Measurements from ENCODE around the gene OR10V1.

The OR10V1 gene

DNA sequence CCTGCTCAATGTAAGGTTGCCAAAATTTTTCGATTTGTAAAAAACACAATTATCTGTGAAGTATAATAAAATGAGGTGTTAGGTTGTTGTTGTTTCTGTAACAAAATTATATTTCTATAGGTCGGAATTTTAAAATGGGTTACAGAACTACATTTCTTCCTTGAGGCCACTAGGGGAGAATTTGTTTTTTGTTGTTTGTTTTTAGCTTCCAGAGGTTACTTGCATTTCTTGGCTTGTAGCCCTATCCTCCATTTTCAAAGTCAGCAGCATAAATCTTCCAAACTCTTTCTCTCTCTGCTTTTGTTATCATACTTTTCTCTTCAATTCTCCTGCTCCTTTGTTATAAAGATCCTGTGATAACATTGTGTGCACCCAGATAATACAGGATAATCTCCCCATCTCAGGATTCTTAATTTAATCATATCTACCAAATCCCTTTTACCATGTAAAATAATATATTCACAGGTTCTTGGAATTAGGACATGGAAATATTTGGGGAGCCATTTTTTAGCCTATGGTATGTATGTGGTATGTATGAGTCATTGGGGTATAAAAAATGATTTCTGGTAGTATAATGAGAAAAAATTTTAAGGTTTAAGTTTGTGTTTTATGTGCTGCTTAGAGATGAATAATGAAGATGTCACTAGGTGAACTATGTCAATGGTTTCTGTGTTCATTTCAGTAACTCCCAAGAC, 35.4 kb downstream of the OR10V1 start:
- POLR2A ChIA-PET: interaction anchor here (0.6 kb wide), 1 partner anchor 64 kb away, joined by 3 read pairs; no protein-coding TSS in a partner anchor

DNA sequence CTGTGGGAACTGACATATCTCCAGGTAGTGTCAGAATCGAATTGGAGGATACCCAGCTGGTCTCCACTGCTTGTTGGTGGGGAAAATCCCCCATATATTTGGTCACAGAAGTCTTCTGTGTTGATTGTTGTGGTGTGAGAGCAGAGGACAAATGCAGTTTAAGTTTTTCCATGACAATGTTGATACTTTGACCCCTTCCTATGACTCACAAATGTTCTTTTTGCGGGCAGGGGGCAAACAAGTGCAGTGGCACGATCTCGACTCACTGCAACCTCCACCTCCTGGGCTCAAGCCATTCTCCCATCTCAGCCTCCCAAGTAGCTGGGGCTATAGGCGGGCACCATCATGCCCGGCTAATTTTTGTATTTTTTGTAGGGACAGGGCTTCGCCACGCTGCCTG, 37.4 kb downstream of the OR10V1 start:
- TF ChIP-seq, protein P1, sequence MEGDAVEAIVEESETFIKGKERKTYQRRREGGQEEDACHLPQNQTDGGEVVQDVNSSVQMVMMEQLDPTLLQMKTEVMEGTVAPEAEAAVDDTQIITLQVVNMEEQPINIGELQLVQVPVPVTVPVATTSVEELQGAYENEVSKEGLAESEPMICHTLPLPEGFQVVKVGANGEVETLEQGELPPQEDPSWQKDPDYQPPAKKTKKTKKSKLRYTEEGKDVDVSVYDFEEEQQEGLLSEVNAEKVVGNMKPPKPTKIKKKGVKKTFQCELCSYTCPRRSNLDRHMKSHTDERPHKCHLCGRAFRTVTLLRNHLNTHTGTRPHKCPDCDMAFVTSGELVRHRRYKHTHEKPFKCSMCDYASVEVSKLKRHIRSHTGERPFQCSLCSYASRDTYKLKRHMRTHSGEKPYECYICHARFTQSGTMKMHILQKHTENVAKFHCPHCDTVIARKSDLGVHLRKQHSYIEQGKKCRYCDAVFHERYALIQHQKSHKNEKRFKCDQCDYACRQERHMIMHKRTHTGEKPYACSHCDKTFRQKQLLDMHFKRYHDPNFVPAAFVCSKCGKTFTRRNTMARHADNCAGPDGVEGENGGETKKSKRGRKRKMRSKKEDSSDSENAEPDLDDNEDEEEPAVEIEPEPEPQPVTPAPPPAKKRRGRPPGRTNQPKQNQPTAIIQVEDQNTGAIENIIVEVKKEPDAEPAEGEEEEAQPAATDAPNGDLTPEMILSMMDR (IDR thresholded peaks at IDR 0.05; ENCODE audit: insufficient read depth, low read length, missing control alignments): no peak
- DNase-seq (ENCODE audit: low read depth, low spot score): no peak
- H3K4me3 ChIP-seq (ENCODE audit: low read depth, low read length): no peak overlapping the region
- POLR2A ChIA-PET: no interaction called here
- CTCF ChIA-PET: interaction anchor here (0.6 to 3.2 kb wide), 3 partner anchors 129 to 1852 kb away, joined by 3 to 16 read pairs (median 3); no protein-coding TSS in a partner anchor

More for the DNA sequence above, 35.4 kb downstream of the OR10V1 start:
- CTCF ChIA-PET: interaction anchor here (1.4 to 3.2 kb wide), 3 partner anchors 9 to 140 kb away, joined by 3 to 16 read pairs (median 10); partner anchors contain the start of gene PATL1
- DNase-seq (ENCODE audit: low read depth, low spot score): no peak
- no peak overlapping the region for H3K4me3 ChIP-seq (ENCODE audit: low read depth, low read length)
- TF ChIP-seq, protein P1 (IDR thresholded peaks at IDR 0.05; ENCODE audit: insufficient read depth, low read length, missing control alignments): no peak

DNA sequence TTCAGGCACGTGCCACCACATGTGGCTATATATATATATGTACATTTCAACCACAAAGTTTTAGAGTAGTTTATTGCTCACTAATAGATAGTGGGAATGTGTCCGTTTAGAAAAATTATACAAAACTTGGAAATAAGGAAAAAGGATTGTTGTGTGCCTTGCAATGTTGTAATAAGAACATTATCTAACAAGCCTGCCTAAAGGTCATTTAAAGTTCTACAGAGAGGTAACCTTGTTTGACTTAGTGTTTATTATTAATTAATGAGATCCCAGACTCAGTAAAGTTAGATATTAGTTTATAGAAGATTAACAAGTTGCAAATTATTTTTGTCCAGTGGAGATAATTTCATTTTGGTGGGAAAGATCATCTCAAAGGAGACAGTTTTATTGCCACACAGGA, 39.4 kb downstream of the OR10V1 start:
- TF ChIP-seq, protein P1 (IDR thresholded peaks at IDR 0.05; ENCODE audit: insufficient read depth, low read length, missing control alignments): no peak
- ChIA-PET POLR2A (interaction anchor here (0.5 kb wide), 1 partner anchor 24 kb away, joined by 5 read pairs; no protein-coding TSS in a partner anchor), CTCF (interaction anchor here (0.7 to 3.6 kb wide), 3 partner anchors 127 to 1344 kb away, joined by 3 to 13 read pairs (median 3); no protein-coding TSS in a partner anchor)
- DNase-seq (ENCODE audit: low read depth, low spot score): no peak
- no peak overlapping the region for H3K4me3 ChIP-seq (ENCODE audit: low read depth, low read length)

DNA sequence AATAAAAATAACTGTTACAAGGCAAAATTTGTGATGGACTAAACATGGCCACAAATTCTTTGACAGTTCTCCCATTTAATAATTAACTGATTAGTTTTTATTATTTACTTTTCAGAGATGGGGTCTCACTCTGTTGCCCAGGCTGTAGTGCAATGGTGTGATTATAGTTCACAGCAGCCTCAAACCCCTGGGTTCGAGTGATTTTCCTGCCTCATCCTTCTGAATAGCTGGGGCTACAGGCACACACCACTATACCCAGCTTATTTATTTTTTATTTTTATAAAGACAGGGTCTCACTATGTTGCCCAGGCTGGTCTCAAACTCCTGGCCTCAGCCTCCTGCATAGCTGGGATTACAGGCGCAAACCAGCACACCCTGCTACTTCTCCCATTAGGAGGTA, 40.4 kb downstream of the OR10V1 start:
- no peak overlapping the region for H3K4me3 ChIP-seq (ENCODE audit: low read depth, low read length)
- CTCF ChIA-PET: interaction anchor here (1.3 to 3.6 kb wide), 2 partner anchors 128 to 136 kb away, joined by 3 to 13 read pairs; no protein-coding TSS in a partner anchor
- no peak for DNase-seq (ENCODE audit: low read depth, low spot score)
- POLR2A ChIA-PET: no interaction called here
- TF ChIP-seq, protein P1 (IDR thresholded peaks at IDR 0.05; ENCODE audit: insufficient read depth, low read length, missing control alignments): no peak

DNA sequence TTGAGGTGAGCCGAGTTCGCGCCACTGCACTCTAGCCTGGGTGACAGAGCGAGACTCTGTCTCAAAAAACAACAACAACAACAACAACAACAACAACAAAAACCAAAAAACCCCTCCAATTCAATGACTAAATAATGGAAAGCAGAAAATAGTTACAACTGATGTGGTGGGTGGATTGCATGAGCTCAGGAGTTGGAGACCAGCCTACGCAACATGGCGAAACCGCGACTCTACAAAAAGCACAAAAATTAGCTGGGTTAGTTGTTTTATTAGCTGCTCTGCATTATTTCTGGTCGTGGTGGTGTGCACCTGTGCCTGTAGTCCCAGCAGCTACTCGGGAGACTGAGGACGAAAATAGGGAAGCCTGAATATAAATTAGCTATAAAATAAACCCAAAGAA, 42.2 kb downstream of the OR10V1 start:
- POLR2A ChIA-PET: no interaction called here
- DNase-seq (ENCODE audit: low read depth, low spot score): no peak
- CTCF ChIA-PET: interaction anchor here (1.3 to 4.4 kb wide), 3 partner anchors 9 to 134 kb away, joined by 3 to 32 read pairs (median 13); no protein-coding TSS in a partner anchor
- TF ChIP-seq, protein P1 (IDR thresholded peaks at IDR 0.05; ENCODE audit: insufficient read depth, low read length, missing control alignments): no peak
- H3K4me3 ChIP-seq (ENCODE audit: low read depth, low read length): no peak overlapping the region

DNA sequence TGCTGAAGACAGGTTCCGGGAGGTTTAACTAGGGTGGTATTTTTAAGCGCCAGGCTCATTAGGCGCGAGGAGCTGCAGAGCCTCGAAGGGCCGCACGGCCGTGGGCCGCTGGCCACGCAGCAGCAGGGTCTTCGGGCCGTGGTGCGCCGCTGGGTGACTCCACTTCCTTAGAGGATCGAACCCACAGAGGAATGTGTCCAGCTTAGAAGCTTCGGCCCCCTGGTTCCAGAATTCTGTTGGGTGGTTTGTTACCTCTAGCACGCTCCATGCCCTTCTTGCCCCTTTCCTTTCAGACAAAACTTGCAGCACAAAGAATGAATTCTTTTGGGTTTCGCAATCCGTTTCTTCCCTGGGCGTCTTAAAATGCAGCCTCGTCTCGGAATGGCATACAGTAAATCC, 44.0 kb downstream of the OR10V1 start:
- H3K4me3 ChIP-seq (ENCODE audit: low read depth, low read length): peak overlapping the region; percentile 76
- DNase-seq (ENCODE audit: low read depth, low spot score): peak; percentile 16
- POLR2A ChIA-PET: interaction anchor here (0.5 to 1.4 kb wide), 6 partner anchors 32 to 1095 kb away, joined by 3 to 9 read pairs (median 4); partner anchors contain the start of genes OSBP and STX3
- CTCF ChIA-PET: interaction anchor here (0.6 to 4.4 kb wide), 9 partner anchors 8 to 132 kb away, joined by 3 to 32 read pairs (median 6); partner anchors contain the start of gene STX3
- TF ChIP-seq, protein P1 (IDR thresholded peaks at IDR 0.05; ENCODE audit: insufficient read depth, low read length, missing control alignments): no peak
